HepG2 (cell line): Measurements from ENCODE around the gene LRPAP1. TPM values are rescaled to one million over a fixed set of nuclear protein-coding genes. Genes with fewer than 3 reads are reported as not detected.

Experiments
- ATAC-seq: fragments of 200-7000 bp; cut with Tn5 transposase; 3 replicates; pipeline ENCODE4 v1.9.1; 2020; ENCODE audit warnings: mild to moderate bottlenecking, moderate library complexity
- BruUV-seq: library from RNA; stranded (reverse); fragments of 400-500 nt; replicated peaks from 2 replicates; lab custom pipeline; 2021; lab: Mats Ljungman, UMichigan
- CTCF ChIA-PET: fragments of 300-600 bp; formaldehyde crosslinking; extraction: SDS; loops from one replicate; lab custom pipeline; 2021; ENCODE audit warnings: low total read pairs, inconsistent platforms, low intra/inter-chr PET ratio; lab: Yijun Ruan, JAX
- POLR2A ChIA-PET: fragments of 350-600 bp; sonication (Branson Sonifier 250); formaldehyde crosslinking; loops from one replicate; lab custom pipeline; 2020; ENCODE audit warnings: antibody characterized with exemption, inconsistent platforms; lab: Yijun Ruan, JAX
- DNase-seq: peaks from one replicate; pipeline ENCODE4 v3.0.0-alpha.2; 2015; ENCODE audit warnings: low spot score
- FAIRE-seq: peaks from 3 replicates; lab custom pipeline; 2011; peaks lifted over from hg19 to GRCh38; lab: Jason Lieb, UNC
- H2AFZ ChIP-seq: one replicate; pipeline ENCODE4 v1.6.1; 2011; ENCODE audit warnings: low read length, inconsistent platforms
- H3K27ac ChIP-seq: fragments of 300-600 bp; 3 replicates; pipeline ENCODE4 v1.8.0; 2011; ENCODE audit warnings: mixed run types, mild to moderate bottlenecking, mixed read lengths, low read length, inconsistent platforms; ENCODE audit not compliant: insufficient read depth; ENCODE audit errors: extremely low read length
- H3K27me3 ChIP-seq, 2 experiments: fragments of 200-600 bp in 1 of 2; 2 replicates in 1 of 2; 3 replicates in 1 of 2; pipeline versions ENCODE4 v1.6.0 to v1.8.0; 2011; ENCODE audit warnings: low read length in 2 of 2, mild to moderate bottlenecking in 2 of 2, moderate library complexity in 2 of 2, inconsistent platforms in 1 of 2; ENCODE audit not compliant: insufficient read depth in 2 of 2, control insufficient read depth in 1 of 2
- H3K36me3 ChIP-seq, 2 experiments: fragments of 200-600 bp in 1 of 2; replicated peaks in 1 of 2; 2 replicates in 1 of 2; 3 replicates in 1 of 2; pipeline versions ENCODE4 v1.5.1 to v1.8.0; 2011; ENCODE audit warnings: low read length in 2 of 2, inconsistent platforms in 1 of 2; ENCODE audit not compliant: insufficient read depth in 2 of 2, control insufficient read depth in 1 of 2
- H3K4me1 ChIP-seq: 2 replicates; pipeline ENCODE4 v1.5.1; 2012; ENCODE audit warnings: low read length, inconsistent platforms; ENCODE audit not compliant: insufficient read depth
- H3K4me2 ChIP-seq: 2 replicates; pipeline ENCODE4 v1.6.0; 2011; ENCODE audit warnings: low read depth, low read length, inconsistent platforms
- H3K4me3 ChIP-seq, 3 experiments: fragments of 200-600 bp in 1 of 3; sonication (generic), shearing (Covaris generic) in 1 of 3; replicated peaks in 1 of 3; 2 replicates each; pipeline ENCODE4 v1.5.1; 2011 to 2016; ENCODE audit warnings: low read length in 3 of 3, inconsistent platforms in 2 of 3, low read depth in 2 of 3, mild to moderate bottlenecking in 2 of 3, control low read depth in 1 of 3, mixed read lengths in 1 of 3; ENCODE audit not compliant: insufficient read depth in 1 of 3
- H3K79me2 ChIP-seq: one replicate; pipeline ENCODE4 v1.6.1; 2011; ENCODE audit warnings: low read length, inconsistent platforms; ENCODE audit not compliant: insufficient read depth
- H3K9ac ChIP-seq: 2 replicates; pipeline ENCODE4 v1.6.0; 2011; ENCODE audit warnings: mild to moderate bottlenecking, low read depth, low read length, inconsistent platforms; ENCODE audit not compliant: insufficient read depth
- H3K9me3 ChIP-seq: 2 replicates; pipeline ENCODE4 v1.5.1; 2012; ENCODE audit warnings: mild to moderate bottlenecking, low read length
- H4K20me1 ChIP-seq: 2 replicates; pipeline ENCODE4 v1.6.0; 2011; ENCODE audit warnings: inconsistent platforms, mild to moderate bottlenecking, low read length, moderate library complexity; ENCODE audit not compliant: insufficient read depth
- CCAR2 ChIP-seq: fragments of 200-400 bp; formaldehyde crosslinking; optimal IDR thresholded peaks from 2 replicates; pipeline ENCODE3; 2018; ENCODE audit warnings: low read depth, mild to moderate bottlenecking, low read length, moderate library complexity
- KDM5A ChIP-seq: fragments of 200-600 bp; sonication (generic); IDR thresholded peaks from 2 replicates; pipeline ENCODE4 v1.7.0; 2018; ENCODE audit warnings: antibody characterized with exemption, mild to moderate bottlenecking, low read length, borderline replicate concordance
- RBFOX2 ChIP-seq: fragments of 200-400 bp; formaldehyde crosslinking; IDR thresholded peaks from 2 replicates; pipeline ENCODE4 v1.6.1; 2017; ENCODE audit warnings: low read depth, mild to moderate bottlenecking, low read length
- ZNF12 ChIP-seq: sonication (generic); formaldehyde crosslinking; IDR thresholded peaks from 2 replicates; pipeline ENCODE4 v1.5.0; 2020; ENCODE audit warnings: missing genetic modification reagents
- ZNF619 ChIP-seq: sonication (generic); formaldehyde crosslinking; IDR thresholded peaks from 2 replicates; pipeline ENCODE4 v1.4.0; 2020; ENCODE audit warnings: mild to moderate bottlenecking, missing genetic modification reagents
- WGBS: methylation state at CpG from one replicate; pipeline ENCODE4 v1.1.6; 2017; ENCODE audit warnings: low lambda C conversion rate; 5-methylcytosine and 5-hydroxymethylcytosine counted together
- in situ Hi-C: cut with HindIII; loops from 2 replicates; pipeline ENCODE4 v1.10.0; 2017; ENCODE audit warnings: low pct_unique_long_range_greater_than_20kb; ENCODE audit not compliant: extremely low pct_ligation_motif_present
- intact Hi-C: fragments of 100-400 bp; cut with micrococcal nuclease; formaldehyde crosslinking; loops from one replicate; pipeline ENCODE4 v1.10.0; 2022; ENCODE audit not compliant: unreplicated experiment
- polyA plus RNA-seq, 8 experiments: library from polyadenylated mRNA; depleted of rRNA in 3 of 8; stranded (reverse) in 7 of 8; unstranded in 1 of 8; fragments of >200 nt; fragmentation: Illumina TruSeq in 4 of 8; extraction: Trizol in 4 of 8; gene quantifications; 2 replicates each; pipeline versions ENCODE4 v1.2.1 to v1.2.3, GENCODE V29; 2011 to 2016; ENCODE audit warnings: low read depth in 4 of 8, missing spikeins in 1 of 8, mixed read lengths in 1 of 8; ENCODE audit not compliant: insufficient read depth in 1 of 8
- total RNA-seq, 5 experiments: library from RNA; depleted of rRNA; stranded (reverse); fragments of >200 nt; fragmentation: Illumina TruSeq; extraction: Trizol; gene quantifications; 2 replicates each; pipeline ENCODE4 v1.2.3, GENCODE V29; 2016; ENCODE audit warnings: low read depth in 1 of 5
- TF ChIP-seq, protein P1 (sequence below): sonication (generic); formaldehyde crosslinking; IDR thresholded peaks from 2 replicates; pipeline ENCODE4 v1.9.0; 2021; ENCODE audit warnings: missing genetic modification reagents, mild to moderate bottlenecking, borderline replicate concordance

The LRPAP1 gene
- total and polyA plus RNA-seq, 2 of the 13 experiments (the other 11 are each of a cell fraction or from before 2014, with no cell fraction given), result 153 to 191 TPM

DNA sequence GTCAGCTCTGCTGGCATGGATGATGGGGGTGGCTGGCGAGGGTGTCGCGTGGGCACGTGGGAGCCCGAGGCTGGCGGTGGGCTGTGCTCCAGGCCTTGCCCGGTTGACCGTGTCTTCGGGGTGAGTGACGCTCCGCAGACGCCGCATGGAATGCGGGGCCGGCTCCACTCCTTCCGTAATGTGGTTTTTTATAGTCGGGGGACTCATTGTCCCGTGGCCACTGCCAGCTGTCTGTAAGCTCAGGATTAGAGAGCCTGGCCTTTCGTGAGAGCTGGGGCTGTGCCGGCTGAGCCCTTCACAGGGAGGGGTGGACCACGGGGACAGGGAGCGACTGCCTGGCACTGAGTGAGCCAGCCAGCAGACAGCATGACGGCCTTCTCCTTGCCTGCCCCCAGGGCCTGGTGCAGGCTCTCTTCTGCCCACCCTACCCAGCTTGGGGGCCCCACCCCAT, 48.7 kb downstream of the LRPAP1 start:
- ATAC-seq (no peak), FAIRE-seq (no peak), DNase-seq (no peak)
- TF ChIP-seq, protein P1, sequence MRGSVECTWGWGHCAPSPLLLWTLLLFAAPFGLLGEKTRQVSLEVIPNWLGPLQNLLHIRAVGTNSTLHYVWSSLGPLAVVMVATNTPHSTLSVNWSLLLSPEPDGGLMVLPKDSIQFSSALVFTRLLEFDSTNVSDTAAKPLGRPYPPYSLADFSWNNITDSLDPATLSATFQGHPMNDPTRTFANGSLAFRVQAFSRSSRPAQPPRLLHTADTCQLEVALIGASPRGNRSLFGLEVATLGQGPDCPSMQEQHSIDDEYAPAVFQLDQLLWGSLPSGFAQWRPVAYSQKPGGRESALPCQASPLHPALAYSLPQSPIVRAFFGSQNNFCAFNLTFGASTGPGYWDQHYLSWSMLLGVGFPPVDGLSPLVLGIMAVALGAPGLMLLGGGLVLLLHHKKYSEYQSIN, result no peak
- no peak for TF ChIP-seq KDM5A
- no peak for TF ChIP-seq ZNF619 (CRISPR knock-in tag)
- Histone ChIP-seq H3K79me2 (no peaks in the 10 kb centered on the region), H3K27me3 (peaks cover 31 to 91% of the 10 kb centered on the region in 2 experiments), H2AFZ (no peak overlapping the region), H3K27ac (no peak overlapping the region), H3K4me1 (peaks cover 16% of the 10 kb centered on the region), H3K4me2 (no peak overlapping the region), H3K4me3 (no peak overlapping the region), H3K9ac (no peak overlapping the region), H3K9me3 (no peaks in the 10 kb centered on the region), H3K36me3 (no peaks in the 10 kb centered on the region), H4K20me1 (no peaks in the 10 kb centered on the region)
- CTCF ChIA-PET, result no interaction called here
- no TSS peak for BruUV-seq
- in situ Hi-C loops (no loop called here), intact Hi-C loops (no loop called here)
- 57% methylated on average over 14 of the region's 23 CpGs for WGBS
- POLR2A ChIA-PET, result no interaction called here

DNA sequence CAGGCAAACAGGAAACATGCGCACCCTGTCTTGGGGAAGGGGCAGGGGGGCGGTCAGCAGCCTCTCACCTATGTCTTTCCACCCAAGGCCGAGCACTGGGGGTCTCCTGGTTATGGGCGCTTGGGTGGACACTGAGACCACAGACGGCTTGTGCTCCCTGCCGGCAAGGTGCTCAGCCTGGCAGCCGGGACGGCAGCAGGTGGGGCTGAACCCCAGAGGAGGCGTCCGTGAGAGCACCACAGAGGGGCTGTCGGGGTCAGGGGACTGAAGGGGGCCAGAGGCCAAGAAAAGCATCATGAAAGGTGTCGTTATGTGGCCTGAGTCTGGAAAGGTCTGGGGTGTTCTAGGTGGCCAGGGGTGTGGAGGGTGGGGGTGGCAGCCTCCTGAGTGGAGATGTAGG, 49.5 kb downstream of the LRPAP1 start:
- Histone ChIP-seq H3K9ac (no peak overlapping the region), H2AFZ (no peak overlapping the region), H3K79me2 (no peaks in the 10 kb centered on the region), H3K27me3 (peaks cover 31 to 91% of the 10 kb centered on the region in 2 experiments), H3K27ac (no peak overlapping the region), H3K36me3 (no peaks in the 10 kb centered on the region), H3K9me3 (no peaks in the 10 kb centered on the region), H3K4me3 (no peak overlapping the region), H3K4me1 (peaks cover 16% of the 10 kb centered on the region), H3K4me2 (no peak overlapping the region), H4K20me1 (no peaks in the 10 kb centered on the region)
- FAIRE-seq (no peak), DNase-seq (no peak), ATAC-seq (no peak)
- in situ Hi-C loops, result no loop called here
- WGBS, result 33% methylated on average over 9 of the region's 12 CpGs
- no TSS peak for BruUV-seq
- TF ChIP-seq RBFOX2 (no peak), ZNF12 (CRISPR knock-in tag) (no peak), CCAR2 (no peak)
- ChIA-PET CTCF (no interaction called here), POLR2A (no interaction called here)
- intact Hi-C loops, result no loop called here
